HEK293T (cell line): ENCODE results near the gene PLXNA2.

ENCODE experiments used
- ARNT ChIP-seq: fragments of 450-650 bp; IDR thresholded peaks from 2 replicates; pipeline ENCODE4 v1.6.1; 2017; ENCODE audit warnings: mild to moderate bottlenecking
- BHLHE40 ChIP-seq: fragments of 450-650 bp; IDR thresholded peaks from 2 replicates; pipeline ENCODE4 v1.6.1; 2016; ENCODE audit warnings: mild to moderate bottlenecking, moderate library complexity, borderline replicate concordance
- CTBP1 ChIP-seq: fragments of 450-650 bp; IDR thresholded peaks from 2 replicates; pipeline ENCODE4 v1.6.1; 2016; ENCODE audit warnings: borderline replicate concordance
- FOXK2 ChIP-seq: fragments of 450-650 bp; IDR thresholded peaks from 2 replicates; pipeline ENCODE4 v1.6.1; 2016; ENCODE audit warnings: mild to moderate bottlenecking
- SP1 ChIP-seq: fragments of 450-650 bp; IDR thresholded peaks from 2 replicates; pipeline ENCODE4 v1.6.1; 2017
- SUZ12 ChIP-seq: fragments of 450-650 bp; IDR thresholded peaks from 2 replicates; pipeline ENCODE4 v1.6.1; 2016; ENCODE audit warnings: mild to moderate bottlenecking

DNA sequence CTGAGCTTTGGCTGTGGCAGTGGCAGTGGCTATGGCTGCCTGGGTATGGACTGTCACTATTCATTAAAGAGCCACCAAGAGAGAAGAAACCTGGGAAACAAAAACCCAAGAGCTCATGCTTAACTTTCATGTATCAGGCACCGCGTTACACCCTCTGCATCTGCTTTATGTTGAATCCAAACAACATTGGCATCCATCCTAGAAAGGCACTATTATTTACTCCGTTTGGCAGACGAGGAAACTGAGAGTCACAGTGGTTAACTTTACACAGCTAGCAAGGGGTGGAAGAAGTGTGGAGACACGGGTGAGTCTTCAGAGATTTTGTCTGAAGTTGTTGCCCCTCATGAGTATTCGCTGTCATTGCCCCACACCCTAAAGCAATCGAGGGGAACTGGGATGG is 63.8 kb downstream of the PLXNA2 start:
- no peak for TF ChIP-seq SP1
- TF ChIP-seq ARNT: no peak
- no peak for TF ChIP-seq CTBP1
- TF ChIP-seq BHLHE40: no peak
- no peak for TF ChIP-seq SUZ12
- TF ChIP-seq FOXK2: no peak
